Activated B cell treated with CpG ODN at 0.5 μM for 24 hours (primary cell): Measurements from ENCODE around the gene RAPGEF4. TPM values are rescaled to one million over a fixed set of nuclear protein-coding genes. Genes with fewer than 3 reads are reported as not detected.

Source experiments
- ATAC-seq: fragments of 200-7000 bp; cut with Tn5 transposase; one replicate; pipeline ENCODE4 v1.10.0; 2021; ENCODE audit warnings: low read depth, mild to moderate bottlenecking, moderate library complexity
- CTCF ChIA-PET: fragments of 350-600 bp; sonication (Branson Sonifier 250); formaldehyde crosslinking; loops from one replicate; lab custom pipeline; 2021; ENCODE audit warnings: antibody characterized with exemption; lab: Charles Lee
- POLR2A ChIA-PET: fragments of 350-600 bp; sonication (Branson Sonifier 250); formaldehyde crosslinking; loops from one replicate; lab custom pipeline; 2021; ENCODE audit warnings: antibody characterized with exemption; lab: Charles Lee
- DNase-seq: peaks from one replicate; pipeline ENCODE4 v3.0.0; 2022
- H3K27ac Mint-ChIP-seq: one replicate; pipeline ENCODE4 v1.8.0; 2020; ENCODE audit warnings: mixed read lengths
- H3K27me3 Mint-ChIP-seq: one replicate; pipeline ENCODE4 v1.8.0; 2021; ENCODE audit warnings: mixed read lengths
- H3K36me3 Mint-ChIP-seq: one replicate; pipeline ENCODE4 v1.8.0; 2021; ENCODE audit warnings: low read depth, mixed read lengths
- H3K4me1 Mint-ChIP-seq: one replicate; pipeline ENCODE4 v1.8.0; 2021; ENCODE audit warnings: mixed read lengths
- H3K4me3 Mint-ChIP-seq: one replicate; pipeline ENCODE4 v1.8.0; 2020; ENCODE audit warnings: mild to moderate bottlenecking, mixed read lengths
- H3K9me3 Mint-ChIP-seq: one replicate; pipeline ENCODE4 v1.8.0; 2020; ENCODE audit warnings: mixed read lengths
- CTCF ChIP-seq: fragments of 200-600 bp; IDR thresholded peaks from one replicate; pipeline ENCODE4 v1.8.0; 2022; ENCODE audit warnings: antibody characterized with exemption, mild to moderate bottlenecking
- intact Hi-C: fragments of 100-400 bp; cut with micrococcal nuclease; formaldehyde crosslinking; loops from one replicate; pipeline ENCODE4 v1.15.1; 2024
- total RNA-seq: library from RNA; stranded (reverse); gene quantifications from 2 replicates; pipeline ENCODE4 v1.2.3, GENCODE V29; 2022

RAPGEF4 gene
- total RNA-seq, 1 donor from 2014 or later: not detected

DNA sequence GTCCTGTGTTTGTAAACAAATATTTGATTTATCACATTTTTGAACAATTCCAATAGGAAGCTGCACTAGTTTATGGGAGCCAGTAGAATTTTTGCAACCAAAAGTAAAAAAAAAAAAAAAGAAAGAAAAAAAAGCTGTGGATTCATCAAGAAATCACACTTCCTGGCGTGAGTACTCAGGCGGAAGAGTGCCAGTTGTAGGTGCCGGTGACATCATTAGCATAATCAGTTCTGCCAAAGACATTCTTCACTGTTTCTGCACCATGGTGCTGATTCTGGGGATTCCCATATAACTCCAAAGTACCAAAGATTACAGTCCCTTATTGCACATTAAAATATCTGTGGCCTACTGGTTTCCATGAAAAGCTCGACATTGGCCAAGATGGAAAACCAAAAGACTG is 32.8 kb downstream of the RAPGEF4 start:
- ChIA-PET CTCF (no interaction called here), POLR2A (no interaction called here)
- no peaks in the 10 kb centered on the region for H3K9me3 Mint-ChIP-seq
- no peaks in the 10 kb centered on the region for H3K27me3 Mint-ChIP-seq
- no peaks in the 10 kb centered on the region for H3K36me3 Mint-ChIP-seq
- DNase-seq: no peak
- no peaks in the 10 kb centered on the region for H3K4me1 Mint-ChIP-seq
- no peak for ATAC-seq
- H3K27ac Mint-ChIP-seq: no peak overlapping the region
- H3K4me3 Mint-ChIP-seq: no peak overlapping the region
- intact Hi-C loops: no loop called here
- TF ChIP-seq CTCF: no peak

DNA sequence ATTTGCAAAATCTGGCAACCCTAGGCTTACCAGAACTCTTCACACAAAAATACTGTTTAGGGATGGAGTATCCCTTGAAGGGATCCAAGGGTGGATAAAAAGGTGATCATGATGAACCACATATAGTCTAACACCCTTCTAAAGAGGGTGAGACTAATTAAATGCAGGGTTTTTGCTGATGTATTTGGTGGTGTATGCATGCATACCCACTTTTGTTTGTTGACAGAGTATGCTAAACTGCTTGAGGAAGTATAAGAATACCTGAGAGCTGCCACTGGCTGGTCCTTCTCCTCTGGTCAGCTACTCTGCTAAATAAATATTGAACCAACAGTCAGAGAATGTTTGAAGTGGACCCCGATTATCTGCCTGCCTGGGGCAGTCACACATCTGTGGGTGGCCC is 34.2 kb downstream of the RAPGEF4 start:
- intact Hi-C loops: no loop called here
- H3K4me1 Mint-ChIP-seq: no peaks in the 10 kb centered on the region
- no peaks in the 10 kb centered on the region for H3K27me3 Mint-ChIP-seq
- no peak overlapping the region for H3K4me3 Mint-ChIP-seq
- DNase-seq (no peak), ATAC-seq (no peak)
- POLR2A ChIA-PET: no interaction called here
- CTCF ChIA-PET: no interaction called here
- no peak overlapping the region for H3K27ac Mint-ChIP-seq
- no peaks in the 10 kb centered on the region for H3K36me3 Mint-ChIP-seq
- TF ChIP-seq CTCF: no peak
- H3K9me3 Mint-ChIP-seq: no peaks in the 10 kb centered on the region

DNA sequence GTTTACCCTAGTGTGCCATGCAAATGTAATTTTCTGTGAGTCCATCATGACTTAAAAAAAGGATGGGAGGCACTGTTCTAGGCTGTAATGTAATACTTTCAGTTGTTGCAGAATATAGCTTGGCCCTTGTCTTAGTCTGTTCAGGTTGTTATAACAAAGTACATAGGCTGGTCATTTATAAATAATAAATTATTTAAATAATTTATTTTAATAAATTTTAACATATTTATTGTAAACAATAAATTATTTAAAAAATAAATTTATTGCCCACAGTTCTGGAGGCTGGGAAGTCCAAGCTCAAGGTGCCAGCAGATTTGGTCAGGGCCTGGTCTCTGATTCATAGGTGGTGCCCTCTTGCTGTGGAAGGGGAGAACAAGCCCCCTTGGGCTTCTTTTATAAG is 35.2 kb downstream of the RAPGEF4 start:
- DNase-seq (no peak), ATAC-seq (no peak)
- CTCF ChIA-PET: no interaction called here
- Mint-ChIP-seq H3K9me3 (no peaks in the 10 kb centered on the region), H3K36me3 (no peaks in the 10 kb centered on the region), H3K4me3 (no peak overlapping the region), H3K27me3 (no peaks in the 10 kb centered on the region), H3K4me1 (no peaks in the 10 kb centered on the region), H3K27ac (no peak overlapping the region)
- TF ChIP-seq CTCF: no peak
- intact Hi-C loops: no loop called here
- POLR2A ChIA-PET: no interaction called here

DNA sequence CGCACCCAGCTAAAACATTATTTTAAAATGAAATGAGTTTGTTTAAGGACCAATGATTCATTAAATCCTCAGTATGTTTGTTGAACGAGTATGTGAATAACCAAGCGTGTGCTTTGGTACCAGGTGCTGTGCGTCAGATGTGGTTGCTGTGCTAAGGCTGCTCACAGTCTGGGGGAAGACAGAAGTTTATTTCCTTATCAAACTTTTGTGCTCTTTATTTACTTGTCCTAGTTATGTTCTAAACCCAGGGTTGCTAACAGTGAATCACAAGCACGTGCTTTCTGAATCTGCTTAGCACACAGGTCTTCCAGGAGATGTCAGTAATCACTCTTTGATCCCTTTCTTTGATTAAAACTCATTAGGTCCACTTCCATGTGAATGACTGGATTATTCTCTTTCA is 37.0 kb downstream of the RAPGEF4 start:
- ChIA-PET CTCF (no interaction called here), POLR2A (no interaction called here)
- TF ChIP-seq CTCF: no peak
- no peaks in the 10 kb centered on the region for H3K27me3 Mint-ChIP-seq
- ATAC-seq (no peak), DNase-seq (no peak)
- no peaks in the 10 kb centered on the region for H3K4me1 Mint-ChIP-seq
- peaks cover 2% of the 10 kb centered on the region for H3K9me3 Mint-ChIP-seq
- intact Hi-C loops: no loop called here
- no peaks in the 10 kb centered on the region for H3K36me3 Mint-ChIP-seq
- no peak overlapping the region for H3K4me3 Mint-ChIP-seq
- H3K27ac Mint-ChIP-seq: no peak overlapping the region

- no peak for ATAC-seq
- CTCF ChIA-PET: no interaction called here
- POLR2A ChIA-PET: no interaction called here
These were observed 38.7 kb downstream of the RAPGEF4 start for GRCh38 chr2:172774302-172774701.

More at GRCh38 chr2:172774302-172774701, 38.7 kb downstream of the RAPGEF4 start:
- Mint-ChIP-seq H3K27ac (no peak overlapping the region), H3K4me3 (no peak overlapping the region), H3K4me1 (no peaks in the 10 kb centered on the region), H3K9me3 (peaks cover 2% of the 10 kb centered on the region), H3K36me3 (no peaks in the 10 kb centered on the region), H3K27me3 (peaks cover 2% of the 10 kb centered on the region)
- no peak for DNase-seq
- TF ChIP-seq CTCF: no peak
- intact Hi-C loops: no loop called here
